Measurements from ENCODE around the gene DCAF5. TPM values are rescaled to one million over a fixed set of nuclear protein-coding genes. Genes with fewer than 3 reads are reported as not detected.
"Not testable (repeated sequence)": the region's sequence is repeated elsewhere in the genome, so short reads cannot be mapped to it uniquely, and the experiment has no call there.

DCAF5 gene
- total RNA-seq, 1 donor from 2014 or later: 48.6 TPM

- no peak for TF ChIP-seq CTCF (IDR thresholded peaks at IDR 0.05)
- no peak for TF ChIP-seq POLR2AphosphoS5 (IDR thresholded peaks at IDR 0.05; ENCODE audit: insufficient read depth in 1 of 2, low read depth in 1 of 2)
- no peak for TF ChIP-seq POLR2A (IDR thresholded peaks at IDR 0.05)
- intact Hi-C loops (cut with DNase I): no loop called here
- Histone ChIP-seq H3K4me3 (no peak overlapping the region), H3K27me3 (no peaks in the 10 kb centered on the region), H3K36me3 (peaks cover 0 to 7% of the 10 kb centered on the region in 2 donors), H3K4me1 (peaks cover 20% of the 10 kb centered on the region), H3K27ac (no peak overlapping the region), H3K9me3 (no peaks in the 10 kb centered on the region)
- no peak for DNase-seq (ENCODE audit: extremely low spot score in 2 of 2)
Measured at GRCh38 chr14:69081271-69081670, 71.6 kb downstream of the DCAF5 start.

- no peak for DNase-seq (ENCODE audit: extremely low spot score in 2 of 2)
- H3K4me3 ChIP-seq: no peak overlapping the region
- no peak for TF ChIP-seq POLR2A (IDR thresholded peaks at IDR 0.05)
- no peak for TF ChIP-seq CTCF (IDR thresholded peaks at IDR 0.05)
- no peak for TF ChIP-seq POLR2AphosphoS5 (IDR thresholded peaks at IDR 0.05; ENCODE audit: insufficient read depth in 1 of 2, low read depth in 1 of 2)
- no peak overlapping the region for H3K27ac ChIP-seq
- H3K4me1 ChIP-seq: peaks cover 17% of the 10 kb centered on the region
- H3K27me3 ChIP-seq: no peaks in the 10 kb centered on the region
- H3K9me3 ChIP-seq: no peaks in the 10 kb centered on the region
- intact Hi-C loops (cut with DNase I): no loop called here
- peaks cover 0 to 13% of the 10 kb centered on the region in 2 donors for H3K36me3 ChIP-seq
Measured at GRCh38 chr14:69079747-69080146, 73.2 kb downstream of the DCAF5 start.

GRCh38 chr14:69079188-69079742 lies 73.7 kb downstream of the DCAF5 start:
- Histone ChIP-seq H3K4me3 (no peak overlapping the region), H3K9me3 (no peaks in the 10 kb centered on the region), H3K36me3 (peaks cover 0 to 15% of the 10 kb centered on the region in 2 donors), H3K27ac (peak overlapping the region; percentile 50), H3K27me3 (no peaks in the 10 kb centered on the region), H3K4me1 (peaks cover 17% of the 10 kb centered on the region)
- DNase-seq (ENCODE audit: extremely low spot score in 2 of 2): no peak
- intact Hi-C loops (cut with DNase I): no loop called here
- TF ChIP-seq POLR2AphosphoS5 (IDR thresholded peaks at IDR 0.05; ENCODE audit: insufficient read depth in 1 of 2, low read depth in 1 of 2): no peak
- TF ChIP-seq CTCF (IDR thresholded peaks at IDR 0.05): no peak
- TF ChIP-seq POLR2A (IDR thresholded peaks at IDR 0.05): no peak

- intact Hi-C loops (cut with DNase I): no loop called here
- H3K27me3 ChIP-seq: no peaks in the 10 kb centered on the region
- no peaks in the 10 kb centered on the region for H3K9me3 ChIP-seq
- peaks cover 0 to 18% of the 10 kb centered on the region in 2 donors for H3K36me3 ChIP-seq
- peak overlapping the region; percentile 50 for H3K27ac ChIP-seq
- no peak overlapping the region for H3K4me3 ChIP-seq
- TF ChIP-seq POLR2AphosphoS5 (IDR thresholded peaks at IDR 0.05; ENCODE audit: insufficient read depth in 1 of 2, low read depth in 1 of 2) (peak in 1 of 2 donors; percentile 26), POLR2A (IDR thresholded peaks at IDR 0.05) (no peak)
- DNase-seq (ENCODE audit: extremely low spot score in 2 of 2): no peak
- peaks cover 17% of the 10 kb centered on the region for H3K4me1 ChIP-seq
Measured at GRCh38 chr14:69077841-69078240, 75.1 kb downstream of the DCAF5 start.

GRCh38 chr14:69077185-69077584 lies 75.7 kb downstream of the DCAF5 start:
- DNase-seq (ENCODE audit: extremely low spot score in 2 of 2); H3K9me3 ChIP-seq; H3K27ac ChIP-seq; intact Hi-C loops (cut with DNase I); H3K27me3 ChIP-seq; H3K4me3 ChIP-seq: not testable (repeated sequence)
- H3K36me3 ChIP-seq: peaks cover 0 to 19% of the 10 kb centered on the region in 2 donors
- peaks cover 17% of the 10 kb centered on the region for H3K4me1 ChIP-seq

GRCh38 chr14:69076341-69076740 lies 76.6 kb downstream of the DCAF5 start:
- Histone ChIP-seq H3K27me3 (no peaks in the 10 kb centered on the region), H3K27ac (no peak overlapping the region), H3K4me1 (peaks cover 17% of the 10 kb centered on the region), H3K9me3 (no peaks in the 10 kb centered on the region), H3K4me3 (no peak overlapping the region), H3K36me3 (peaks cover 0 to 19% of the 10 kb centered on the region in 2 donors)
- TF ChIP-seq POLR2AphosphoS5 (IDR thresholded peaks at IDR 0.05; ENCODE audit: insufficient read depth in 1 of 2, low read depth in 1 of 2): no peak
- no peak for TF ChIP-seq POLR2A (IDR thresholded peaks at IDR 0.05)
- no peak for TF ChIP-seq CTCF (IDR thresholded peaks at IDR 0.05)
- no peak for DNase-seq (ENCODE audit: extremely low spot score in 2 of 2)
- intact Hi-C loops (cut with DNase I): no loop called here

Measured in vagina (tissue), 2 donors.